Upper lobe of left lung (tissue), 4 donors: ENCODE data around the gene TMEM164.

Experiments used
- CTCF ChIP-seq, 6 experiments: fragments of 450-650 bp in 4 of 6; fragments of 200-600 bp in 2 of 6; sonication (generic) in 2 of 6; IDR thresholded peaks; one replicate each; pipeline ENCODE4 v1.5.1; 2016 to 2019; ENCODE audit warnings: antibody characterized with exemption in 6 of 6
- POLR2AphosphoS5 ChIP-seq, 2 donors: sonication (generic); formaldehyde crosslinking; IDR thresholded peaks; one replicate each; pipeline ENCODE4 v1.5.1; 2017; ENCODE audit warnings: antibody characterized with exemption in 2 of 2

- TF ChIP-seq POLR2AphosphoS5 (IDR thresholded peaks at IDR 0.05) (no peak), CTCF (IDR thresholded peaks at IDR 0.05) (no peak)
Measured at GRCh38 chrX:110062919-110063318, 60.0 kb downstream of the TMEM164 start.
